B cell (primary cell): ENCODE measurements around the gene PNPLA5.
A peak's percentile ranks its signal among the peaks of the same experiment; 100 is the strongest.

Experiments
- EZH2 ChIP-seq: IDR thresholded peaks from 2 replicates; pipeline ENCODE4 v1.6.1; 2012; ENCODE audit warnings: borderline replicate concordance, low read depth, mild to moderate bottlenecking, moderate library complexity, low read length; ENCODE audit not compliant: insufficient read depth, poor library complexity, severe bottlenecking
- TF ChIP-seq, protein P1 (sequence below): fragments of 200-600 bp; IDR thresholded peaks from one replicate; pipeline ENCODE4 v1.8.0; 2022; ENCODE audit warnings: antibody characterized with exemption, mild to moderate bottlenecking

GRCh38 chr22:43883012-43883661 lies 8.7 kb downstream of the PNPLA5 start:
- TF ChIP-seq, protein P1, sequence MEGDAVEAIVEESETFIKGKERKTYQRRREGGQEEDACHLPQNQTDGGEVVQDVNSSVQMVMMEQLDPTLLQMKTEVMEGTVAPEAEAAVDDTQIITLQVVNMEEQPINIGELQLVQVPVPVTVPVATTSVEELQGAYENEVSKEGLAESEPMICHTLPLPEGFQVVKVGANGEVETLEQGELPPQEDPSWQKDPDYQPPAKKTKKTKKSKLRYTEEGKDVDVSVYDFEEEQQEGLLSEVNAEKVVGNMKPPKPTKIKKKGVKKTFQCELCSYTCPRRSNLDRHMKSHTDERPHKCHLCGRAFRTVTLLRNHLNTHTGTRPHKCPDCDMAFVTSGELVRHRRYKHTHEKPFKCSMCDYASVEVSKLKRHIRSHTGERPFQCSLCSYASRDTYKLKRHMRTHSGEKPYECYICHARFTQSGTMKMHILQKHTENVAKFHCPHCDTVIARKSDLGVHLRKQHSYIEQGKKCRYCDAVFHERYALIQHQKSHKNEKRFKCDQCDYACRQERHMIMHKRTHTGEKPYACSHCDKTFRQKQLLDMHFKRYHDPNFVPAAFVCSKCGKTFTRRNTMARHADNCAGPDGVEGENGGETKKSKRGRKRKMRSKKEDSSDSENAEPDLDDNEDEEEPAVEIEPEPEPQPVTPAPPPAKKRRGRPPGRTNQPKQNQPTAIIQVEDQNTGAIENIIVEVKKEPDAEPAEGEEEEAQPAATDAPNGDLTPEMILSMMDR = peak; percentile 59
- TF ChIP-seq EZH2 = no peak
